Activated CD4-positive, CD25-positive, alpha-beta regulatory T cell (primary cell): ENCODE results near the gene CCDC124.
"Not testable (repeated sequence)": the region's sequence is repeated elsewhere in the genome, so short reads cannot be mapped to it uniquely, and the experiment has no call there.

Experiments
- DNase-seq, 4 experiments: peaks; one replicate each; lab custom pipeline; 2025; lab: John Stamatoyannopoulos, UW

The CCDC124 gene, protein sequence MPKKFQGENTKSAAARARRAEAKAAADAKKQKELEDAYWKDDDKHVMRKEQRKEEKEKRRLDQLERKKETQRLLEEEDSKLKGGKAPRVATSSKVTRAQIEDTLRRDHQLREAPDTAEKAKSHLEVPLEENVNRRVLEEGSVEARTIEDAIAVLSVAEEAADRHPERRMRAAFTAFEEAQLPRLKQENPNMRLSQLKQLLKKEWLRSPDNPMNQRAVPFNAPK

DNA sequence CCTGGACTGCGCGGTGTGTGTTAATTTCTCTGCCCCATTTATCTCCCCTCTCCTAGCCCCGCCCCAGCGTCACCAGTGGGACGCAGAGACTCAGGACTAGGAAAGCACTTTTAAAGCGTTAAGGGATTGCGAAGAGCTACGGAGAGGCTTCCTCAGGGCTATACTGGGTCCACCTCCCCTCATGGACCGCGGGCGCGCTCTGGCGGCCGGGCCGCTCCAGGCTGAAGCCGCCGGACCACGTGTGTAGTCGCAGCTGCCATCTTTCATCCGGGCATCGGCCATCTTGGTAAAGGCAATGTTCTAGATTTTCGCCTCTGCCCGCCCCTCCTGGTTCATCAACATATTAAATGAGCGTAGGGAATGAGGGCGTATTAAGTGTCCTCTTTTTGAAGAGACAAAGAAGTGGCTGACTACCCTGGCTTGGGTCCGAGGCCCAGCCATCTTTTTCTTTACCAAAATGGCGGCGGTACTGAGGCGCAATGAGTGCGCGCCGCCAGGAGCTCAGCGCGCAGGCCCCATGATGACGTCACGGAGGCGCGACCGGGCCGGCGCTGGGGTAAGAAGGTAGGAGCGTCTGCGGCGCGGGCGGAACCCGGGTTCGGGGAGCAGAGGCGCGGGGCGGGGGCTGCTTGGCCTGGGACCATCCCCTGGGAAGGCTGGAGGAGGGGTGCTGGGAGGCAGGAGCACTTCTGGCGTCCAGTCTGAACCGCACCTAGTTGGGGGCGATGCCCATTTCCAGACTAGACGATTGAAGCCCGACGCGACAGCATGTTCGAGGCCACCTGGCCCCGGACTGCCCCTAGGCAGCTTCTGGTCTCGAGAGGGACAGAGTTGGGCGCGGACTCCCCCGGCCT lies at the start of gene CCDC124:
TSS of gene CCDC124 (plus strand) at position 531 of the 854 bp plus-strand sequence. CDS start 3,406 bp downstream, outside the sequence.
- DNase-seq = peak; percentile 79 to 94 (median 86)

DNA sequence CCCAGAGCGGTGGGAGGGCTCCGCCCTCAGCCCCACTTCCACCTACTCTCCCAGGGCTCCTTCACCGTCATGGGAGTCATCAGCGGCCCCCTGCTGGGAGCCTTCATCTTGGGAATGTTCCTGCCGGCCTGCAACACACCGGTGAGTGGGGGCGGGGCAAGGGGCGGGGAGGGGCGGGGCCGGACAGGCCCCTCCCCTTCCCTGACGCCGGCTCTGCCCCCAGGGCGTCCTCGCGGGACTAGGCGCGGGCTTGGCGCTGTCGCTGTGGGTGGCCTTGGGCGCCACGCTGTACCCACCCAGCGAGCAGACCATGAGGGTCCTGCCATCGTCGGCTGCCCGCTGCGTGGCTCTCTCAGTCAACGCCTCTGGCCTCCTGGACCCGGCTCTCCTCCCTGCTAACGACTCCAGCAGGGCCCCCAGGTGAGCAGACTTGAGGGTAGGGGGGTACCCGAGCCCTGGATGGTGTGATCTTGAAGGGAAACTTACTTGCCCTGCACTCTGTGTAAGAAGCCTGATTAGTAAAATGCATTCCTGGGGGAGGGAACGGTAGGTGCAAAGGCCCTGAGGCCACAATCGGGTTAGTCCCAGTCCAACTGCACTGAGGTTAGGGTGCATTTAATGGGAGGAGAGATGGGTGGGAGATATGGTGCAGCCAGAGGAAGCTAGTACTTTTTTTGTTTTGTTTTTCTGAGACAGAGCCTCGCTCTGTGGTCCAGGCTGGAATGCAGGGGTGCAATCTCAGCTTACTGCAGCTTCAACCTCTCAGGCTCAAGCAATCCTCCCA lies 49.0 kb upstream of the CCDC124 start:
- no peak for DNase-seq

DNA sequence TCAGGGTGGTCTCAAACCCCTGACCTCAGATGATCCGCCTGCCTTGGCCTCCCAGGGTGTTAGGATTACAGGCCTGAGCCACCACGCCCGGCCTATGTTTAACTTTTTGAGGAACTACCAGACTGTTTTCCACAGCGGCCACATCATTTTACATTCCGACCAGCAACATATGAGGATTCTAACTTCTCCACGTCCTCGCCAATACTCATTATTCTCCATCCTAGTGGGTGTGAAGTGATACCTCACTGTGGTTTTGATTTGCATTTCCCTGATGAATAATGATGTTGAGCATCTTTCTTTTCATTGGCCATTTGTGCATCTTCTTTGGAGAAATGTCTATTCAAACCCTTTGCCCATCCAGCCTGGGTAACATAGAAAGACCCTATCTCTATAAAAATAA lies 46.3 kb upstream of the CCDC124 start:
- no peak for DNase-seq

DNA sequence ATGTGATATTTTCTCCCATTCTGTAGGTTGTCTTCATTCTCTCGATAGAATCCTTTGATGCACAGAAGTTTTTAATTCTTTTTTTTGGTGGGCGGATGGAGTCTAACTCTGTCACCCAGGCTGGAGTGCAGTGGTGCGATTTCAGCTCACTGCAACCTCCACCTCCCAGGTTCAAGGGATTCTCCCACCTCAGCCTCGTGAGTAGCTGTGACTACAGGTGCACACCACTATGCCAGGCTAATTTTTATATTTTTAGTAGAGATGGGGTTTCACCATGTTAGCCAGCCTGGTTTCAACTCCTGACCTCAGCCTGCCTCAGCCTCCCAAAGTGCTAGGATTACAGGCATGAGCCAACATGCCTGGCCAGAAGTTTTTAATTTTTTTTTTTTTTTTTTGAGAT lies 45.6 kb upstream of the CCDC124 start:
- DNase-seq = not testable (repeated sequence)

DNA sequence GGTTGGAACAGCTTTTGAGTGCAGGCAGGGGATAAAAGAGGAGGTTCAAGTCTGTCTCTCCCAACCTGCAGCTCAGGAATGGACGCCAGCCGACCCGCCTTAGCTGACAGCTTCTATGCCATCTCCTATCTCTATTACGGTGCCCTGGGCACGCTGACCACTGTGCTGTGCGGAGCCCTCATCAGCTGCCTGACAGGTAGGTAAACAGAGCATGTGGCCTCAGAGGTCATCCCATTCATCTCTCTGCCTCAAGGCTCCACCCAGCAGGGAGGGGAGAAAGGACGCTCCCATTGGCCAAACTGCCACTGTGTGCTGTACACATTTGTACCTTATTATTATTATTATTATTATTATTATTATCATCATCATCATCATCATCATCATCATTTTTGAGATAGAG lies 44.6 kb upstream of the CCDC124 start:
- DNase-seq = no peak

DNA sequence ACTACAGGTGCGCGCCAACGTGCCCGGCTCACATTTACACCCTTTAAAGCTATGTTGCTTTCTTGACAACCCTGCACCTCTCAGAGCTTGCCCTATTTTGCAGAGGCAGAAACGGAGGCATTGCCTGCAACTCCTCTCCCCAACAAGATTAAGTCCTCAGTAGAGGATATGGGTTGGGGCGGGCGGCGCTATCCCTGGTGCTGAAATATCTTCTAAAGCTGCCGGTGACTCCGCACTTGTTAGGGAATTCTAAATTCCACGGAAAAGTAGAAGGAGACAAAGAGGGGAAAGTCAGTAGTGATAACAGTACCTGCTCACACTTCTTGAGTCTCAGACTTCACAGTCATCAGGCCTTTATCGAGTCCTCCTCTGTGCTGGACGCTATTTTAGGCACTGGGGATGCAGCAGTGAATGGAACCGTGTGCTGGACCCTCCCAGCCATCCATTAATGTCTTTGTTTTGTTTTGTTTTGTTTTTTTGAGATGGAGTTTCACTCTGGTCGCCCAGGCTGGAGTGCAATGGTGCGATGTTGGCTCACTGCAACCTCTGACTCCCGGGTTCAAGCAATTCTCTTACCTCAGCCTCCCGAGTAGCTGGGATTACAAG lies 43.1 kb upstream of the CCDC124 start:
- no peak for DNase-seq

DNA sequence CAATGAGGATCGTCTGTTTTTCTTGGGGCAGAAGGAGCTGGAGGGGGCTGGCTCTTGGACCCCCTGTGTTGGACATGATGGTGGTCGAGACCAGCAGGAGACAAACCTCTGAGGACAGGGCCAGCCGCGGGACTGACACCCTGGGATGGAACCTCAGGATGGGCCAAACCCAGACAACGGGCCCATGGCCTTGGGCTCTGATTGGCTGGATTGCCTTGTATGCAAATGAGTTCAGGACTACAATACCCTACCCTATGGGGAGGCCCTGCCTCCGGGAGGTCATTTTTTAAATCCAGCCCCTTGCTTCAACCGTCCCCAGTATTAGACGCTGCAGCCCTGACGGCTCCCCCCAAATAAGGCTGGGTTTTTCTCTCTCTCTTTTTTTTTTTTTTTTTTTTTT lies 39.0 kb upstream of the CCDC124 start:
- no peak for DNase-seq

DNA sequence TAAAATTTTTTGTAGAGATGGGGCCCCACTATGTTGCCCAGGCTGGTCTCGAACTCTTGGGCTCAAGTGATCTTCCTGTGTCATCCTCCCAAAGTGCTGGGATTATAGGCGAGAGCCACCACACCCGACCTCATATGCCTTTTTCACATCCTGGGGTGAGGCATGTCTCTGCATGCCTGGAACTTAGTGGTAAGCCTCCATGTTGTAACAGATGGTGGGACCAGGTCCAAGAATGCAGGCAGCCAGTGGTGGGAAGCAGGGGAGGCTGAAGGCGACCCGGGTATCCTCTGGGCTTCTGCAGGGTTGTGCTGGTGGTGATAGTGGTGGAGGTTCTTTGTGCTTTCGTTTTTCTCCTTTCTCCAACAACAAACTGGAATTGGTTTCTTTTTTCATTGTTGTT lies 30.1 kb upstream of the CCDC124 start:
- DNase-seq = no peak

DNA sequence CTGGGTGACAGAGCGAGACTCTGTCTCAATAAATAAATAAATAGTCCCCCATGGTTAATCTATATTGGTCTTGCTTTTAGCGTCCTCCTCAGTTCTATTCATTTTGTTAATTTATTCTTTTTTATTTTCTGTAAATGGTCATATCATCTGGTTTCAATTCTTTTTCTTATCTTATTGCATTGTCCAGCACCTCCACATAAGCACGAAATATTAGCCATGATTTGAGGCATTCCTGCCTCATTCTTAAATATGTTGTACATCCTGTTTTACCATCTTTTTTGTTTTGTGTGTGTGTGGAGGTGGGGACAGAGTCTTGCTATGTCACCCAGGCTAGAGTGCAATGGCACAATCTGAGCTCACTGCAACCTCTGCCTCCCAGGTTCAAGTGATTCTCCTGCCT lies 24.6 kb upstream of the CCDC124 start:
- DNase-seq = no peak

DNA sequence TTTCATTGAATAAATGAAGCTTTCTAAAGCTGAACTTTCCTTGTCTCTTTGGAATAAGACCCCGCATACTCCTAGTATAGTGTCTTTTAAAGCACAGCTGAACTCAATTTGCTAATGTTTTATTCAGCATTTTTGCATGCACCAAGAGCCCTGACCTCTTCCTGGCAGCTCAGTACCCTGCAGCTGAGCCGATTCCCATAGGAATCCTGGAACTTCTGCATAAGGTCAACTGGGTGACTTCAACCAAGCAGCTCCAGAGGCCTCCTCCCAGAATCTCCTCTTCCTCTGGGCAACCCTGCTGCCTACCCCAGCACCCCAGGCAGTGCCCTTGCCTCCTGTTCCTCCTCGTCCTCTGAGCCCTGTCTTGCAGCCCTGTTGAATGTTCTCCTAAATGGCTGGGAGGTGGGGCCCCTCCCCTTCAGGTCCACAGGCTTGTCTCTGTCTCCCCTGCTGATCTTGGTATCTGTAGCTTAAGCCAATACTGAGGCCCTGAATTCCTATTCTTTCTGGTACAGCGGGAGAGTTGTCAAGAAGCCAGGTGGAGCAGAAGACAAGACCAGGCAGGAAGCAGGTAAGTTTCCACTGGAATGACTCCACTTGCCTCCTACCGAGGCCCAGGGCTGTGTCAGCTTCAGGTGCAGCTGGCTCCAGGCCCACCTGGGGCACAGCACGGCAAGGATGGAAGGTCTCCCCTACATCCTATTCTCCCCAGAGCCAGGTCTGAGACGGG lies 23.6 kb upstream of the CCDC124 start:
- DNase-seq = no peak

DNA sequence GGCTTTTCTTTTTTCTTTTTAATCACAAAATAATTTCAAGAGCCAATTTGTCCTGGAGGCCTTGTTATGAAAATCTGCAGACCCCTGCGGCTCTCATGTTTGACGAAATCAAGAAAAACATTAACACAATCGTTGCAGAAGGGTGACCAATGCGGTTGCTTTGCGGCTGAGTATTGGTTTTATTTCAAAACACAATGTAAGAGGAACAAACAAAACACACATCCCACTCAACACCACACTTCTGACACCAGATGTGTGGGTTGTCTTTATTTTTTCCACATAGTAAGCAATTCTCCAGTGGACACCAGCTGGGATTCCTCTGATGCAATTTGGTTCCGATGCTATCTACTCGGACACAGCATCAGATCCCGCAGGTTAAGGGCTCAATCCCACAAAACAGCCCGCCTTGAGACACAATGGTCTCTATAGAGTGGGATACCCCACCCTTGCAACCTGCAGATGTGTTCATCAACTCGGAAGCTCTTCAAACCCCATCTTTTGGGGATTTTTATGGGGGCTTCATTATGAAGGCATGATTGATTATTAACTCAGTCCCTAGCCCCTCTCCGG lies 21.9 kb upstream of the CCDC124 start:
- no peak for DNase-seq

DNA sequence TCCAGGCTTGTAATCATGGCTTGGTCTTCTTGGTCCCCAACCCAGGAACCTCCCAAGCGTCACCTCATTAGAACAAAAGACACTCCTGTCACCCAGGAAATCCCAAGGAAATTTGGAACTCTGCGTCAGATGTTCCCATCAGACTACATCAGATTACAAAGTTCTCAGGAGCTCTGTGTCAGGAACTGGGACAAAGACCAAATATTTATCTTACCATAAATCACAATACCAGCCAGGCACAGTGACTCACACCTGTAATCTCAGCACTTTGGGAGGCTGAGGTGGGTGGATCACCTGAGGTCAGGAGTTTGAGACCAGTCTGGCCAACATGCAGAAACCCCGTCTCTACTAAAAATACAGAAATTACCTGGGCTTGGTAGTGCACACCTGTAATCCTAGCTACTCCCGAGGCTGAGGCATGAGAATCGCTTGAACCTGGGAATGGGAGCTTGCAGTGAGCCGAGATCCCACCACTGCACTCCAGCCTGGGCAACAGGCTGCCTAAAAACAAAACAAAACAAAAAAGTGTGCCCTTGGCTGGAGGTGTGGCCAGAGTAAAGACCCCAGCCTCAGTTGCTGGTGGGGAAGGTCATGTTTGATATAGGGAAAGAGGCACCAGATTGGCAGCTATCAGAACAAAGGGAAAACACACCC lies 16.7 kb upstream of the CCDC124 start:
- DNase-seq = no peak

DNA sequence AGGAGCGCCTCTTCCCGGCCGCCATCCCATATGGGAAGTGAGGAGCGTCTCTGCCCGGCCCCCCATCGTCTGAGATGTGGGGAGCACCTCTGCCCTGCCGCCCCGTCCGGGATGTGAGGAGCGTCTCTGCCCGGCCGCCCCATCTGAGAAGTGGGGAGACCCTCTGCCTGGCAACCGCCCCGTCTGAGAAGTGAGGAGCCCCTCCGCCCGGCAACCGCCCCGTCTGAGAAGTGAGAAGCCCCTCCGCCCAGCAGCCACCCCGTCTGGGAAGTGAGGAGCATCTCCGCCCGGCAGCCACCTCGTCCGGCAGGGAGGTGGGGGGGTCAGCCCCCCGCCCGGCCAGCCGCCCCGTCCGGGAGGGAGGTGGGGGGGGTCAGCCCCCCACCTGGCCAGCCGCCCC lies 14.7 kb upstream of the CCDC124 start:
- not testable (repeated sequence) for DNase-seq

DNA sequence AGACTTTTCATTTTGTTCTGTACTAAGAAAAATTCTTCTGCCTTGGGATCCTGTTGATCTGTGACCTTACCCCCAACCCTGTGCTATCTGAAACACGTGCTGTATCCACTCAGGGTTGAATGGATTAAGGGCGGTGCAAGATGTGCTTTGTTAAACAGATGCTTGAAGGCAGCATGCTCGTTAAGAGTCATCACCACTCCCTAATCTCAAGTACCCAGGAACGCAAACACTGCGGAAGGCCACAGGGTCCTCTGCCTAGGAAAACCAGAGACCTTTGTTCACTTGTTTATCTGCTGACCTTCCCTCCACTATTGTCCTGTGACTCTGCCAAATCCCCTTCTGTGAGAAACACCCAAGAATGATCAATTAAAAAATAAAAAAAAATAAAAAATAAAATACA lies 13.7 kb upstream of the CCDC124 start:
- DNase-seq = not testable (repeated sequence)

DNA sequence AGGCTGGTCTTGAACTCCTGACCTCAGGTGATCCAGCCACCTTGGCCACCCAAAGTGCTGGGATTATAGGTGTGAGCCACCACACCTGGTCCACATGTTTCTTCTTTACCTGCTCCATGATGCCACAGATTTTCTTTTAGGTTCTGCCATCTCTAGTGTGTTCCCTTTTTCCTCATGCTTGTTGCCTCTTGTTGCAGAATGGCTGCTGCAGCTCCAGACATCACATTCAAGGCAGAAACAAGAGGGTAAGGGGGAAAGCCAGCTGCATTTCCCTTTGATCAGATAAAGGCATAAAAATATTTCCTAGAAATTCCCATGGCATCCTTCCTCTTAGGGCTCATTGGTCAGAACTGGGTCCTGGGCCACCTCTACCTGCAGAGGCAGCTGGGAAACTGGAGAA lies 12.3 kb upstream of the CCDC124 start:
- DNase-seq = no peak

DNA sequence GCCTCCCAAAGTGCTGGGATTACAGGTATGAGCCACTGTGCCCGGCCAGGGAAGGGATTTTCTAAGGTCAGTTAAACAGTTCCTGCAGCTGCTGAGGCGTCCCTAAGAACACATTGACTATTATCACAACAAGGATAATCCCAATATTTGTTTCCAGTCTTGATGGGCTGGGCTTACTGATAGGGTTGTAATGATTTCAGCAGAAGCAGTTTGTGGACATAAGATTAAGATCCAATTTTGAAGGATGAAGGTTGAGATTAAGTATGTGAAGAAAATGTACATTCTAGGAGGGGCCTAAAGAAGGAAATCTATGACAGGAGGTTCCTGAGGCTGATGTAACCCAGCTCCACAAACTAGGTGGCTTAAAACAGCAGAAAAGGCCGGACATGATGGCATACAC lies 10.7 kb upstream of the CCDC124 start:
- DNase-seq = no peak

DNA sequence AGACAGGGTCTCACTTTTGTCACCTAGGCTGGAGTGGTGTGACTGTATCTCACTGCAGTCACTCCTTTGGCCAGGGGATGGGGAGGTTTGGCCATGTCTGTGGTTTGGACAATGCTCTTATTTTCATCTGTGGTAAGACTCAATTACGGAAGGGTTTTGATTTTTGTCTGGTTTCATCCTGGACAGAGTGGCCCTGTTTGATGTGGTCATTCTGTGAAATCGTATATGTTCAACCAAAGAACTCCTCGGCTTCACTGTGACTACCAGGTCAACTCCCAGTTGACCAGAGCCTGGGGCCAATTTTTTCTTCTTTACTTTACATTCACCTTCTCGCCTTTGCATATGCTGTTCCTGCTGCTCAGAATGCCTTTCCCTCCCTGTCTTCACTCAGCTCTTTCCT lies 6.8 kb upstream of the CCDC124 start:
- no peak for DNase-seq

DNA sequence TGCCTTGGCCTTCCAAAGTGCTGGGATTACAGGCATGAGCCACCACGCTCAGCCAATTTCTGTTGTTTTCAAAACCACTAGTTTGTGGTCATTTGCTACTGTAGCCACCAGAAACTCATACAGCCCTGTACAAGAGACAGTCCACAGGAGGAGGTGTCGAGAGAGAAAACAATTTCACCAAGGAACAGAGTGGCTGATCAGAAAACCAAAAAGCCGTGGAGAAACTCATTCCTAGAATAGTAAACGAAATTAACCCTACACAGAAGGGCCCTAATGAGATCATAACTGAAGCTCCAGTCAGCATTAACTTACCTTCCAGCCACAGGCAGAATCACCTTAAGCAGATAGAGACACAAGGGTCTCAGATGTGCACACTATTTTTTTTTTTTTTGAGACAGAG lies 3.8 kb upstream of the CCDC124 start:
- no peak for DNase-seq

DNA sequence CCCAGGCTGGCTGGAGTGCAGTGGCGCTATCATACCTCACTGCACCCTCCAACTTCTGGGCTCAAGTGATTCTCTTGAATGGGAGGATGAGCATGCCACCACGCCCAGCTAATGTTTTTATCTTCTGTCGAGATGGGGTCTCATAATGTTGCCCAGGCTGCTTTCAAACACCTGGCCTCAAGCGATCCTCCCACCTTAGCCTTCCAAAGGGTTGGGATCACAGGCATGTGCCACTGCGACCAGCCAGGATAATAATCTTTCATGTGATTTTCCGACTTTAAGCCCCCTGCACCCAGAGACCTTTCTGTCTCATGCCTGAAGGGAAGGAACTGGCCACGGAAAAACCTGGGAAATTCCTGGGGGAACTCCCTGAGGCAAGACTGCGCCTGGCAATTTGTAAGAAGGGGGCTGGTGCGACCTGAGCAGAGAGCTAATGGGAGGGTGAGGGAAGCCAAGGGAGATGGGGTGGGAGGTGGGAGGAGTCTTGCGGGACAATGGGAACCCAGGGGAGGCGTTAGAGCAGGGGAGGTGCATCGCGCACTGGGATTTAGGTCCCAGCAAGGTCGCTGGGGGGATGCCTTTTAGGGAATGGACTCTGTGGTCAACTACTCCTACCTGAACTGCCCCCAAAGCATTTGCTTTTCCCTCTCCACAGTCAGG lies 1.2 kb upstream of the CCDC124 start:
- DNase-seq = no peak

DNA sequence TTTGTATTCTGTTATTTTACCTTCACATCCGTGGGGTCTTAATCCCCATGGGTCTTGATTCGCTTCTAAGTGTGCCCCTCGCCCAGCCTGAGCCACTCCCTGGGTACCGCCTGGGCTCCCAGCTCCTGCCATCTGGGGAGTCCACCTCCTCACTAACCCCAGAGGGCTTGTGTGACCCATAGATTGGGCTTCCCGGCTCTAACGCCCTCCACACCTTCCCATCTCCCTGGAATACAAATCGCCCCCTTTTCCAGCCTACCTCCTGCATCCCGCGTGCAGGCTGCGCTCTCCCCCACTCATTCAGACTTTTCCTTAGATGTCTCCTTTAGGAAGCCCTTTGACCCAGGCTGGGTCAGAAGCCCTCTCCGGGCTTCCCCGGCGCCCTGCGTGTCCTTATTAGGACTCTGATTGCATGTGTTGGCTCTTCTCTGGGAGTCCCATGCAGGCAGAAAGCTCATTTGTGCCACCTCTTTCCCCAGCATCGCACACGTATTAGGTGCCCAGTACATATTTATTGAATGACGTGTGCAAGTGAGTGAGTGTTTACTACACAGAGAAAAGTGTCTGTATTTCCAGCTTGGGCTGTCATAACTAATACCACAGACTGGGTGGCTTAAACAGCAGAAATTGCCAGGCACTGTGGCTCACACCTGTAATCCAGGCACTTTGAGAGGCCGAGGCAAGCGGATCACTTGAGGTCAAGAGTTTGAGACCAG lies 757 bp downstream of the CCDC124 start:
- no peak for DNase-seq
